IMR-90 (cell line): ENCODE measurements around the gene DUOX1. TPM values are rescaled to one million over a fixed set of nuclear protein-coding genes. Genes with fewer than 3 reads are reported as not detected.

Experiments used
- ATAC-seq: fragments of 200-7000 bp; cut with Tn5 transposase; 2 replicates; pipeline ENCODE4 v1.9.1; 2020; ENCODE audit warnings: low read depth, mild to moderate bottlenecking, moderate library complexity
- BruUV-seq: library from RNA; stranded (reverse); fragments of 400-500 nt; replicated peaks from 2 replicates; lab custom pipeline; 2021; lab: Mats Ljungman, UMichigan
- CTCF ChIA-PET: fragments of 300-600 bp; formaldehyde crosslinking; extraction: SDS; loops from one replicate; lab custom pipeline; 2021; ENCODE audit warnings: antibody characterized with exemption; lab: Yijun Ruan, JAX
- POLR2A ChIA-PET: fragments of 300-600 bp; sonication (Branson Sonifier 250); formaldehyde crosslinking; loops from one replicate; lab custom pipeline; 2022; ENCODE audit warnings: antibody characterized with exemption; ENCODE audit not compliant: unreplicated experiment; lab: Charles Lee
- DNase-seq: peaks from one replicate; pipeline ENCODE4 v3.0.0; 2013
- H2AFZ ChIP-seq: replicated peaks from 2 replicates; pipeline ENCODE3; 2013; ENCODE audit warnings: low read length, mild to moderate bottlenecking; ENCODE audit not compliant: poor library complexity
- H2AK5ac ChIP-seq: 2 replicates; pipeline ENCODE4 v1.6.1; 2013; ENCODE audit warnings: low read depth, low read length, inconsistent platforms
- H2AK9ac ChIP-seq: replicated peaks from 2 replicates; pipeline ENCODE3; 2013; ENCODE audit warnings: mild to moderate bottlenecking, low read depth, low read length, moderate library complexity; ENCODE audit not compliant: poor library complexity
- H2BK120ac ChIP-seq: 2 replicates; pipeline ENCODE4 v1.6.1; 2013; ENCODE audit warnings: low read depth, low read length, inconsistent platforms
- H2BK15ac ChIP-seq: 3 replicates; pipeline ENCODE4 v1.6.1; 2013; ENCODE audit warnings: low read depth, low read length, inconsistent platforms
- H2BK20ac ChIP-seq: 2 replicates; pipeline ENCODE4 v1.6.1; 2013; ENCODE audit warnings: low read depth, mild to moderate bottlenecking, inconsistent platforms, low read length, moderate library complexity
- H2BK5ac ChIP-seq: 2 replicates; pipeline ENCODE4 v1.6.1; 2013; ENCODE audit warnings: mild to moderate bottlenecking, low read depth, low read length, inconsistent platforms; ENCODE audit not compliant: poor library complexity, severe bottlenecking
- H3K14ac ChIP-seq: replicated peaks from 2 replicates; pipeline ENCODE4 v1.6.1; 2013; ENCODE audit warnings: low read depth, low read length, inconsistent platforms
- H3K18ac ChIP-seq: 2 replicates; pipeline ENCODE4 v1.6.1; 2013; ENCODE audit warnings: low read depth, low read length, control low read depth
- H3K23ac ChIP-seq: 2 replicates; pipeline ENCODE4 v1.6.1; 2013; ENCODE audit warnings: low read depth, low read length, inconsistent platforms
- H3K27ac ChIP-seq: 2 replicates; pipeline ENCODE4 v1.5.1; 2013; ENCODE audit warnings: mild to moderate bottlenecking, control low read depth, low read length; ENCODE audit not compliant: insufficient read depth
- H3K27me3 ChIP-seq: 2 replicates; pipeline ENCODE4 v1.6.1; 2013; ENCODE audit warnings: low read length; ENCODE audit not compliant: control insufficient read depth, insufficient read depth
- H3K36me3 ChIP-seq: 2 replicates; pipeline ENCODE4 v1.6.1; 2013; ENCODE audit warnings: low read length, mixed read lengths; ENCODE audit not compliant: control insufficient read depth, insufficient read depth
- H3K4ac ChIP-seq: 2 replicates; pipeline ENCODE4 v1.6.1; 2013; ENCODE audit warnings: low read depth, low read length, inconsistent platforms
- H3K4me1 ChIP-seq: 2 replicates; pipeline ENCODE4 v1.6.1; 2013; ENCODE audit warnings: low read length, mixed read lengths; ENCODE audit not compliant: control insufficient read depth, insufficient read depth
- H3K4me2 ChIP-seq: 2 replicates; pipeline ENCODE4 v1.6.1; 2013; ENCODE audit warnings: low read depth, mild to moderate bottlenecking, control low read depth, low read length, moderate library complexity
- H3K4me3 ChIP-seq: 2 replicates; pipeline ENCODE4 v1.5.1; 2013; ENCODE audit warnings: low read depth, mild to moderate bottlenecking, control low read depth, low read length, moderate library complexity; ENCODE audit not compliant: insufficient read depth
- H3K56ac ChIP-seq: 2 replicates; pipeline ENCODE4 v1.6.1; 2013; ENCODE audit warnings: low read length, inconsistent platforms; ENCODE audit not compliant: insufficient read depth; ENCODE audit errors: extremely low read depth
- H3K79me1 ChIP-seq, 2 experiments: 2 replicates each; pipeline ENCODE4 v1.6.1; 2013; ENCODE audit warnings: low read length in 2 of 2, inconsistent platforms in 1 of 2, low read depth in 1 of 2
- H3K9ac ChIP-seq: 2 replicates; pipeline ENCODE4 v1.6.1; 2013; ENCODE audit warnings: low read depth, low read length, control low read depth
- H3K9me1 ChIP-seq: 2 replicates; pipeline ENCODE4 v1.6.1; 2013; ENCODE audit warnings: low read length, inconsistent platforms; ENCODE audit not compliant: insufficient read depth
- H3K9me3 ChIP-seq: 2 replicates; pipeline ENCODE4 v1.6.1; 2013; ENCODE audit warnings: low read length; ENCODE audit not compliant: control insufficient read depth, insufficient read depth
- H4K20me1 ChIP-seq: 2 replicates; pipeline ENCODE4 v1.6.1; 2013; ENCODE audit warnings: low read length, inconsistent platforms; ENCODE audit not compliant: insufficient read depth
- H4K5ac ChIP-seq: 2 replicates; pipeline ENCODE4 v1.6.1; 2013; ENCODE audit warnings: mild to moderate bottlenecking, low read depth, low read length, control low read depth
- H4K8ac ChIP-seq, 2 experiments: 2 replicates each; pipeline ENCODE4 v1.6.1; 2013; ENCODE audit warnings: low read depth in 2 of 2, low read length in 2 of 2, control low read depth in 1 of 2, inconsistent platforms in 1 of 2
- H4K91ac ChIP-seq: 2 replicates; pipeline ENCODE4 v1.6.1; 2013; ENCODE audit warnings: low read depth, low read length, inconsistent platforms; ENCODE audit not compliant: insufficient read depth
- BHLHE40 ChIP-seq: fragments of 150-350 bp; IDR thresholded peaks from 2 replicates; pipeline ENCODE4 v1.6.1; 2016; ENCODE audit warnings: mild to moderate bottlenecking, low read depth, low read length
- CEBPB ChIP-seq: IDR thresholded peaks from 2 replicates; pipeline ENCODE4 v1.6.1; 2012; ENCODE audit warnings: low read depth, low read length, improper control_type of control experiment
- CHD1 ChIP-seq: IDR thresholded peaks from 2 replicates; pipeline ENCODE4 v1.6.1; 2012; ENCODE audit warnings: low read depth, low read length, improper control_type of control experiment
- FOS ChIP-seq: fragments of 150-350 bp; IDR thresholded peaks from 2 replicates; pipeline ENCODE4 v1.6.1; 2016; ENCODE audit warnings: low read depth, low read length
- MAFK ChIP-seq: IDR thresholded peaks from 2 replicates; pipeline ENCODE4 v1.6.1; 2012; ENCODE audit warnings: low read depth, low read length, improper control_type of control experiment
- MAZ ChIP-seq: IDR thresholded peaks from 2 replicates; pipeline ENCODE4 v1.6.1; 2012; ENCODE audit warnings: low read depth, mild to moderate bottlenecking, low read length, improper control_type of control experiment, moderate library complexity, borderline replicate concordance
- RCOR1 ChIP-seq: IDR thresholded peaks from 2 replicates; pipeline ENCODE4 v1.6.1; 2012; ENCODE audit warnings: mild to moderate bottlenecking, low read length, improper control_type of control experiment; ENCODE audit not compliant: insufficient replicate concordance
- WGBS, 2 experiments: methylation state at CpG; one replicate each; pipeline versions ENCODE4 v1.1.5 to v1.1.7; 2013; ENCODE audit warnings: missing lambda C conversion rate in 2 of 2; ENCODE audit not compliant: insufficient read length in 1 of 2; ENCODE audit errors: extremely low coverage in 2 of 2; 5-methylcytosine and 5-hydroxymethylcytosine counted together
- dilution Hi-C: fragments of 300-500 bp; cut with HindIII; formaldehyde crosslinking; loops from one replicate; pipeline ENCODE4 v1.14.3; 2018; ENCODE audit warnings: low sequenced_read_pairs; ENCODE audit not compliant: unreplicated experiment
- in situ Hi-C: fragments of 300-500 bp; cut with MboI; formaldehyde crosslinking; loops from 3 replicates; pipeline ENCODE4 v1.14.3; 2019; ENCODE audit warnings: low sequenced_read_pairs, inconsistent platforms, mixed read lengths
- intact Hi-C: fragments of 100-400 bp; cut with micrococcal nuclease; formaldehyde crosslinking; loops from 2 replicates; pipeline ENCODE4 v1.10.0; 2022
- polyA plus RNA-seq, 3 experiments: library from polyadenylated mRNA; depleted of rRNA; stranded (reverse); fragments of >200 nt; gene quantifications; 2 replicates each; pipeline ENCODE4 v1.2.3, GENCODE V29; 2012; ENCODE audit warnings: low replicate concordance in 1 of 3
- total RNA-seq: library from RNA; depleted of rRNA; stranded (reverse); fragments of >200 nt; gene quantifications from 2 replicates; pipeline ENCODE4 v1.2.3, GENCODE V29; 2012
- TF ChIP-seq, protein P1 (sequence below): fragments of 150-350 bp; IDR thresholded peaks from 2 replicates; pipeline ENCODE4 v1.6.1; 2017; ENCODE audit warnings: mild to moderate bottlenecking, antibody characterized with exemption, low read length, low read depth

Gene DUOX1
- total and polyA plus RNA-seq, 2 of the 4 experiments (the other 2 are of a cell fraction) = not detected

DNA sequence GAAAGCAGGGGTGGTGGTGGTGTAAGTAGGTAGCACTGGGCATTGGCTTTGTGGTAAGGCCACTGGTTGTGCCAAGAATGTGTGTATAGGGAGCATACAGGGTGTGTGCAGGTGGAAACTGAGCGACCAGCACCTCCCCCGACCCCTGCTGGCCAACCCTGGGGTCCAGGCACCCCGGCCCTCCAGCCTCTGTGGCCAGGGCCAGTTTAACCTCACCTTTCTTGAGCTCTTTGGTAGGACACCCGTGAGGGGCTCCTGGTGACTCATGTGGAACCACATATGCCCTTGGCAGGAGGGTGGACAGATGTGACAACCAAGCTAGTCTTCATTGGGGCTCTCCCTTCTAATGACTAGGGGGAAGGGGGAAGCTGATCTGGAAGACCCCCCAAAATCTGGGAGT, 38.5 kb downstream of the DUOX1 start:
- dilution Hi-C loops (no loop called here), in situ Hi-C loops (no loop called here), intact Hi-C loops (no loop called here)
- Histone ChIP-seq H2BK120ac (no peak overlapping the region), H3K18ac (no peak overlapping the region), H2AK5ac (0 out of 2 replicates have a peak overlapping the region, but pooled peaks have one; percentile 46), H4K5ac (no peak overlapping the region), H2BK20ac (no peak overlapping the region), H3K4me3 (no peak overlapping the region), H2BK5ac (no peak overlapping the region), H3K79me1 (peaks cover 5 to 20% of the 10 kb centered on the region in 2 experiments), H4K91ac (no peak overlapping the region), H2AK9ac (peak overlapping the region; percentile 98), H3K23ac (no peak overlapping the region), H3K9ac (no peak overlapping the region), H3K27ac (no peak overlapping the region), H3K27me3 (no peaks in the 10 kb centered on the region), H3K14ac (no peak overlapping the region), H3K56ac (no peak overlapping the region), H3K4me2 (no peak overlapping the region), H2AFZ (peak overlapping the region; percentile 2), H4K20me1 (no peaks in the 10 kb centered on the region; the same call in 1 of the 2 replicates), H3K9me1 (peaks cover 6% of the 10 kb centered on the region), H3K36me3 (peaks cover 6% of the 10 kb centered on the region; the same call in 1 of the 2 replicates), H3K4ac (no peak overlapping the region), H3K4me1 (peaks cover 4% of the 10 kb centered on the region), H2BK15ac (no peak overlapping the region), H4K8ac (no peak overlapping the region), H3K9me3 (no peaks in the 10 kb centered on the region)
- DNase-seq (no peak), ATAC-seq (no peak)
- no TSS peak for BruUV-seq
- CTCF ChIA-PET = no interaction called here
- POLR2A ChIA-PET = no interaction called here
- WGBS, 2 experiments = 100% methylated on average over 3 of the region's 4 CpGs; no CpG with 5 or more reads in 1 of the 2 experiments
- TF ChIP-seq, protein P1, sequence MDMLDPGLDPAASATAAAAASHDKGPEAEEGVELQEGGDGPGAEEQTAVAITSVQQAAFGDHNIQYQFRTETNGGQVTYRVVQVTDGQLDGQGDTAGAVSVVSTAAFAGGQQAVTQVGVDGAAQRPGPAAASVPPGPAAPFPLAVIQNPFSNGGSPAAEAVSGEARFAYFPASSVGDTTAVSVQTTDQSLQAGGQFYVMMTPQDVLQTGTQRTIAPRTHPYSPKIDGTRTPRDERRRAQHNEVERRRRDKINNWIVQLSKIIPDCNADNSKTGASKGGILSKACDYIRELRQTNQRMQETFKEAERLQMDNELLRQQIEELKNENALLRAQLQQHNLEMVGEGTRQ = no peak
- TF ChIP-seq RCOR1 = no peak
- no peak for TF ChIP-seq CEBPB
- TF ChIP-seq MAFK = no peak
- no peak for TF ChIP-seq MAZ
- no peak for TF ChIP-seq FOS
- no peak for TF ChIP-seq BHLHE40
- TF ChIP-seq CHD1 = no peak
